ENCODE measurements around the gene AKT3.
"Not testable (repeated sequence)": the region's sequence is repeated elsewhere in the genome, so short reads cannot be mapped to it uniquely, and the experiment has no call there.

Gene AKT3

DNA sequence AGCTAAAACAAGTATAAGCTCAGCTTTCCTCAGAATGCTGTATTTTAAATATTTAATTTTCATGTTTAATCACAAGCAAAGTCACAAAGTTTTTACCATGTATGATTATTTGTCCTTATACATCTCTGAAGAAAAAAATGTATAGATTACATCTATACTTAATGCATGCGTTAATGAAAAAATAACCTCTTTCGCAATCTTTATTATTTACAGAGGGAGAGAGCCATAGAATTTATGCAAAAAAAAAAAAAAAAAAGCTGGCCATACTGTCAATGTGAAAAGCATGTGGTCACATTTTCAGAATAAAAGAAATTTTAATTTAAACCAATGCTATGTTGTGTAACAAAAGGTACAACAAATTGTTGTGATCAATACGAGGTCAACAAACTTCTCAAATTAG is 148.2 kb downstream of the AKT3 start:
- no peak for DNase-seq (ENCODE audit: low read depth)

GRCh38 chr1:243693800-243694199 is 156.2 kb downstream of the AKT3 start:
- DNase-seq (ENCODE audit: low read depth) = no peak

GRCh38 chr1:243686159-243686558 is 163.9 kb downstream of the AKT3 start:
- no peak for DNase-seq (ENCODE audit: low read depth)

GRCh38 chr1:243680860-243681259 is 169.2 kb downstream of the AKT3 start:
- DNase-seq (ENCODE audit: low read depth) = no peak

- no peak for DNase-seq (ENCODE audit: low read depth)
Measured at GRCh38 chr1:243672539-243673074, 177.4 kb downstream of the AKT3 start.

- no peak for DNase-seq (ENCODE audit: low read depth)
Measured at GRCh38 chr1:243667591-243667990, 182.5 kb downstream of the AKT3 start.

GRCh38 chr1:243667133-243667532 is 182.9 kb downstream of the AKT3 start:
- no peak for DNase-seq (ENCODE audit: low read depth)

DNA sequence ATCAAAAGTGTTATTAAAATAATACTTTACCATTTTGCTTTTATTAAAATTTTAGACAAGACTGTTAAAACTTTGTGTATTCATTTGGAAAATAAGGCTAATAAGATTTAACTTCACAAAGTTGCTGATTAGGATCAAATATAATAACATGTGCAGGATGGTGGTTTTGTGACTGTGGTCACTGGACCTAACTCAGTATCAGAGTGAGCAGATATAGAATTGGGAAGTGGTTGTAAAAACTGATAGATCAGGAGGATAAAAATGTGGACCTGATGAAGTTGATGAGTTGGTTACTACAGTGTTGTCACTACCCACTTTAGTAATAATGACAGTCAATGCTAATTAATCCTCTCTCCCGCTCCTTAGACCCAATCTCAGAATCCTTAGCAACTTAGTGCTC is 186.4 kb downstream of the AKT3 start:
- no peak for DNase-seq (ENCODE audit: low read depth)

DNA sequence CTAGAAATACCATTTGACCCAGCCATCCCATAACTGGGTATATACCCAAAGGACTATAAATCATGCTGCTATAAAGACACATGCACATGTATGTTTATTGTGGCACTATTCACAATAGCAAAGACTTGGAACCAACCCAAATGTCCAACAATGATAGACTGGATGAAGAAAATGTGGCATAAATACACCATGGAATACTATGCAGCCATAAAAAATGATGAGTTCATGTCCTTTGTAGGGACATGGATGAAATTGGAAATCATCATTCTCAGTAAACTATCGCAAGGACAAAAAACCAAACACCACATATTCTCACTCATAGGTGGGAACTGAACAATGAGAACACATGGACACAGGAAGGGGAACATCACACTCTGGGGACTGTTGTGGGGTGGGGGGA is 187.9 kb downstream of the AKT3 start:
- not testable (repeated sequence) for DNase-seq (ENCODE audit: low read depth)

DNA sequence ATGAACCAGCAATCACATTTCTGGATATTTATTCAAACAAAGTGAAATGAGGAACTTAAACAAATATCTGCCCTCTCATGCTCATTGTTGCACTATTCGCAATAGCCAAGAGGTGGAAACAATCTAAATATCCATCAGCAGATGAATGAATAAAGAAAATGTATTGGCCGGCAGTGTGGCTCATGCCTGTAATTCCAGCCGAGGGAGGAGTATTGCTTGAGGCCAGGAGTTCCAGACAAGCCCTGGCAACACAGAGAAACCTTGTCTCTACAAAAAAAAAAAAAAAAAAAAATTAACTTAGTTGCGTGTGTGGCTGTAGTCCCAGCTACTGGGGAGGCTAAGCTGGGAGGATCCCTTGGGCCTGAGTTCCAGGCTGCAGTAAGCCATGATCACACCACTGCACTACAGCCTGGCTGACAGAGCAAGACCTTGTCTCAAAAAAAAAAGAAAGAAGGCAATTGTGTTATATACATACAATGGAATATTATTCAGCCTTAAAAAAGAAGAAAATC is 191.4 kb downstream of the AKT3 start:
- no peak for DNase-seq (ENCODE audit: low read depth)

- no peak for DNase-seq (ENCODE audit: low read depth)
Measured at GRCh38 chr1:243657793-243658192, 192.2 kb downstream of the AKT3 start.

GRCh38 chr1:243649530-243649929 is 200.5 kb downstream of the AKT3 start:
- DNase-seq (ENCODE audit: low read depth) = not testable (repeated sequence)

- DNase-seq (ENCODE audit: low read depth) = no peak
Measured at GRCh38 chr1:243646841-243647240, 203.2 kb downstream of the AKT3 start.

GRCh38 chr1:243645281-243645680 is 204.8 kb downstream of the AKT3 start:
- no peak for DNase-seq (ENCODE audit: low read depth)

DNA sequence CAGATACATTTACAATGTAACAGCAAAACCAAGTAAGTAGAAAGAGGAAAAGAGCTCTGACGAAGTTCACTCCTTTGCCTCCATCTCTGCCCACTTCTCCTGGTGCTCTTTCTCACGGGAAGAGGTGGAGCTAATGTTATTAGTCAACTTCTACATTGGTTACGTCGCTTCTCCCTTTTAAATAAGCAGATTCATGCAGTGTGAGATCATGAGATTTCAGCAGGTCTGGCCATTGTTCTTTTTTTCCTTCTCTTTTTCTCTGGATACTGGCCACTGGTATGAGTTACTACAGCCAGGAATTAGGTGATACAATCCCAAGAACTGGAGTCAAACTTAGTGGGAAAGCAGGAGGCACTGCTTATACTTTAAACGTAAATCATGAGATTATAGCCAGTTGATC is 207.1 kb downstream of the AKT3 start:
- DNase-seq (ENCODE audit: low read depth) = no peak

DNA sequence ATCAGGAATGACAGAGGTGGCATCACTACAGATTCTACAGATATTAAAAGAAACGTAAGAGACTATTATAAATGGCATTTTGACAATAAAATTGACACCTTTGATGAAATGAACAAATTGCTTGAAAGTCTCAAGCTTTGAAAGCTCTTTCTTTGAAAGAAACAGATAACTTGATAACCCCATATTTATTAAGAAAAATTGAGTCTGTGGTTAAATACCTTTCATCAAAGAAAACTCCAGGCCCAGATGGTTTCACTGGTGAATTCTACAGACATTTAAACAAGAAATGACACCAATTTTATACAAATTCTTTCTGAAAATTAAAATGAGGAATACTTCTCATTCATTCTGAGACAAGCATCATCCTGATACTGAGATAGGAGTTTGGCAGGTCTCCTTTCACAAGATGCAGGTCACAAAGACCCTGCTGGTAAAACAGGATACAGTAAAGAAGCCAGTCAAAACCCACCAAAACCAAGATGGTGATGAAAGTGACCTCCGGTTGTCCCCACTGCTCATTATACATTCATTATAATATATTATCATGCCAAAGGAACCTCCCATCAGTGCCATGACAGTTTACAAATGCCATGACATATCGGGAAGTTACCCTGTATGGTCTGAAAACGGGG is 210.9 kb downstream of the AKT3 start:
- DNase-seq (ENCODE audit: low read depth) = no peak

- DNase-seq (ENCODE audit: low read depth) = no peak
Measured at GRCh38 chr1:243638186-243638585, 211.9 kb downstream of the AKT3 start.

- no peak for DNase-seq (ENCODE audit: low read depth)
Measured at GRCh38 chr1:243628476-243628907, 221.6 kb downstream of the AKT3 start.

GRCh38 chr1:243623841-243624240 is 226.2 kb downstream of the AKT3 start:
- no peak for DNase-seq (ENCODE audit: low read depth)

- no peak for DNase-seq (ENCODE audit: low read depth)
Measured at GRCh38 chr1:243621973-243622372, 228.1 kb downstream of the AKT3 start.

DNA sequence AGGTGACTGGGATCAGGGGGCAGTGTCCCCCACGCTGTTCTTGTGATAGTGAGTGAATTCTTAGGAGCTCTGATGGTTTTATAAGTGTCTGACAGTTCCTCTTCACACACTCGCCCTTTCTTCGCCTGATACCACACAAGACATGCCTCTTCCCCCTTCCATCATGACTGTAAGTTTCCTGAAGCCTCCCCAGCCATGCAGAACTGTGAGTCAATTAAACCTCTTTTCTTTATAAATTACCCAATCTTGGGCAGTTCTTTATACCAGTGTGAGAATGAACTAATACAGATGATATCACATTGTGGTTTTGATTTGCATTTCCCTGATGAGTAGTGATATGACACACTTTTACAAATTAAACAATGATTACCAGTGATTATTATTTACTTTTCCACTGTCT is 229.9 kb downstream of the AKT3 start:
- DNase-seq (ENCODE audit: low read depth) = no peak

DNA sequence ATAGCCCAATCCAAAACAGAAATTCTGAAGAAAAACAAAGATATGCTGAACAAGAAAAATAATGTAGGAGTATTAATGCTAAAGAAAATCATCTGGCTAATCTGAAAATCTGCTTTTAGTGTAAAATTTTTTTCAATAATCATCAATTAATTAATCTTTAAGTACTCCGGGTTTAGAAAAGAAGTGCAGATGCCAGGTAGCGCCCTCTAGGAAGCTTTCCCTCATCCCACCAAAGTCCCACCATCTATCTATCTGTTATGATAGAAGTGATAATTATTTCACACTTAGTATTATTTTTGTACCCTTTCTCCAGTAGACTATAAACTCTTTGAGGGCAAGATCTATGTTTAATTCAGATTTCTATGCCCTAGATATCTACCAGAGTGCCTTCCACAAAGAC is 240.3 kb downstream of the AKT3 start:
- DNase-seq (ENCODE audit: low read depth) = no peak

- no peak for DNase-seq (ENCODE audit: low read depth)
Measured at GRCh38 chr1:243605604-243606003, 244.4 kb downstream of the AKT3 start.

- DNase-seq (ENCODE audit: low read depth) = no peak
Measured at GRCh38 chr1:243601720-243602119, 248.3 kb downstream of the AKT3 start.
